HFFc6 (cell line): ENCODE measurements around the gene HEATR5B. TPM values are rescaled to one million over a fixed set of nuclear protein-coding genes. Genes with fewer than 3 reads are reported as not detected.
"Not testable (repeated sequence)": the region's sequence is repeated elsewhere in the genome, so short reads cannot be mapped to it uniquely, and the experiment has no call there.

Experiments used
- DNase-seq: peaks from one replicate; pipeline ENCODE4 v3.0.0-alpha.2; 2018
- H3K27ac Mint-ChIP-seq: 2 replicates; pipeline ENCODE4 v1.8.0; 2020; ENCODE audit warnings: mild to moderate bottlenecking, mixed read lengths
- H3K27me3 Mint-ChIP-seq: 2 replicates; pipeline ENCODE4 v1.8.0; 2021; ENCODE audit warnings: mild to moderate bottlenecking, moderate library complexity, mixed read lengths; ENCODE audit not compliant: insufficient read depth
- H3K36me3 Mint-ChIP-seq: 2 replicates; pipeline ENCODE4 v1.8.0; 2021; ENCODE audit warnings: low read depth, mixed read lengths
- H3K4me1 Mint-ChIP-seq: 2 replicates; pipeline ENCODE4 v1.8.0; 2020; ENCODE audit warnings: low read depth, mixed read lengths
- H3K4me3 Mint-ChIP-seq: 2 replicates; pipeline ENCODE4 v1.8.0; 2020; ENCODE audit warnings: mild to moderate bottlenecking, moderate library complexity, mixed read lengths
- H3K9me3 Mint-ChIP-seq: 2 replicates; pipeline ENCODE4 v1.8.0; 2020; ENCODE audit warnings: mild to moderate bottlenecking, mixed read lengths
- CTCF ChIP-seq: fragments of 200-600 bp; sonication (generic); IDR thresholded peaks from 2 replicates; pipeline ENCODE4 v1.5.0; 2021; ENCODE audit warnings: antibody characterized with exemption, mild to moderate bottlenecking
- total RNA-seq, 6 experiments: library from RNA; stranded (reverse); fragmentation: NEBNext Ultra II Directional; extraction: Animal tissue kit (Norgen Biotek cat#: 25700); gene quantifications; 2 replicates in 1 of 6; 3 replicates in 5 of 6; pipeline ENCODE4 v1.2.3, GENCODE V29; 2021

HEATR5B gene
- total RNA-seq, 6 experiments from 2014 or later = 9.9 to 12.5 (median 12.1) TPM

GRCh38 chr2:37005118-37005868 lies 78.9 kb downstream of the HEATR5B start:
- peak; percentile 57 for TF ChIP-seq CTCF
- no peak for DNase-seq
- no peaks in the 10 kb centered on the region for H3K9me3 Mint-ChIP-seq
- no peak overlapping the region for H3K27ac Mint-ChIP-seq
- peaks cover 13% of the 10 kb centered on the region for H3K4me1 Mint-ChIP-seq
- H3K27me3 Mint-ChIP-seq = no peaks in the 10 kb centered on the region
- H3K4me3 Mint-ChIP-seq = no peak overlapping the region
- H3K36me3 Mint-ChIP-seq = peaks cover 5% of the 10 kb centered on the region; the same call in 1 of the 2 replicates

DNA sequence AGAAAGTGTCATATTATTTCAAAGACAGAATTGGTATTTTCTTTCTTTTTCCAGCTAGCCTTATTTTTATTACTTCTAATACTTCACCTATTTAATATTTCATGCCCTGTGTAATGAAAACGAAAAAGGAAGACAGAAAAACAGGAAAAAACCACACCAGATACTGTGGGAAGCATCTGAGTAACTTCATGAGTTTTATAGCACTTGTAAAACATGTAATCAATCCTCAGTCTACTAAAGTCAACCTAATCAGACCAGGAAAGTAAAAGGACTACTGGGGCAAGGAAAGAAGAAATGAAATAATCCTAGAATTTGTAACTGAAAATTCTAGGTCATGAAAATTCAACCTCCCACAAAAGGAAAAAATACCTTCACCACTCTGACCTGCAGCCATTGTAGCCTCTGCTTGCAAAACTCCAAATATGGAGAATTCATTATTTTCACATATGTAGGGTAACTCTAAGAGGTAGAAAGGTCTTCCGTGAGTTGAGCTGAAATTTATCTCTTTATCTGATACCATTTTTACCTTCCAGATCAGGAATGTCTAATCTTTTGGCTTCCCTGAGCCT lies 83.1 kb downstream of the HEATR5B start:
- DNase-seq = no peak
- Mint-ChIP-seq H3K27ac (peak overlapping the region; percentile 51), H3K4me1 (peaks cover 17% of the 10 kb centered on the region), H3K9me3 (no peaks in the 10 kb centered on the region), H3K27me3 (no peaks in the 10 kb centered on the region), H3K4me3 (no peak overlapping the region), H3K36me3 (peaks cover 12% of the 10 kb centered on the region)
- no peak for TF ChIP-seq CTCF

DNA sequence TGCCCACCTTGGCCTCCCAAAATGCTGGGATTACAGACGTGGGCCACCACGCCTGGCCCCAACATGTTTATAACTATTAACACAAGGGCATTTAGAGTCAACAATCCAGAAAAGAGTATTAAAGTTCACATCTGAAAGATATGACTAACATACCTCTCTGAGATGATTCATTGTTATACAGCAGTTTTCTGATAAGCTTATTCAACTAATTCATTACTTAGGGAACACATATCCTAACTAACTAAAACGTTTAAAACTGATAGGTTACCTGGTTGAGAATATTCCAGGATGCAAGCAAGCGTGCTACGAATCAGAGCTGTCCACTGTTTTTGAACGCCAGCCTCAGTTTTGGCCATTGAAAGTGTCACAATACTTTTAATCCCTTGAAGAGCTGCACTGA lies 83.9 kb downstream of the HEATR5B start:
- peak overlapping the region; percentile 51 for H3K27ac Mint-ChIP-seq
- peak; percentile 9 for DNase-seq
- H3K4me3 Mint-ChIP-seq = no peak overlapping the region
- peaks cover 17% of the 10 kb centered on the region for H3K4me1 Mint-ChIP-seq
- no peaks in the 10 kb centered on the region for H3K9me3 Mint-ChIP-seq
- no peak for TF ChIP-seq CTCF
- H3K36me3 Mint-ChIP-seq = peaks cover 12% of the 10 kb centered on the region
- no peaks in the 10 kb centered on the region for H3K27me3 Mint-ChIP-seq

DNA sequence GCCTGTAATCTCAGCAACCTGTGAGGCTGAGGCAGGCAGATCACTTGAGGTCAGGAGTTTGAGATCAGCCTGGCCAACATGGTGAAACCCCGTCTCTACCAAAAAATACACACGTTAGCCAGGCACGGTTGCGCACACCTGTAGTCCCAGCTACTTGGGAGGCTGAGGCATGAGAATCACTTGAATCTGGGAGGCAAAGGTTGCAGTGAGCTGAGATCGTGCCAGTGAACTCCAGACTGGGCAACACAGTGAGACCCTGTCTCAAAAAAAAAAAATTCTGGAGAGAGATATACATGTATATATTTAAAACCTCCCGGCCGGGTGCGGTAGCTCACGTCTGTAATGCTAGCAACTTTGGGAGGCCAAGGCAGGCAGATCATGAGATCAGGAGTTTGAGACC lies 84.8 kb downstream of the HEATR5B start:
- Mint-ChIP-seq H3K4me1 (peaks cover 20% of the 10 kb centered on the region), H3K36me3 (peaks cover 12% of the 10 kb centered on the region)
- not testable (repeated sequence) for DNase-seq, H3K27me3 Mint-ChIP-seq, H3K27ac Mint-ChIP-seq, H3K9me3 Mint-ChIP-seq, H3K4me3 Mint-ChIP-seq

- peak; percentile 46 for DNase-seq
- Mint-ChIP-seq H3K4me1 (peaks cover 14% of the 10 kb centered on the region), H3K9me3 (no peaks in the 10 kb centered on the region), H3K4me3 (peak overlapping the region; percentile 54), H3K27me3 (peaks cover 3% of the 10 kb centered on the region), H3K36me3 (peaks cover 14% of the 10 kb centered on the region), H3K27ac (peak overlapping the region; percentile 78)
- no peak for TF ChIP-seq CTCF
Measured at GRCh38 chr2:36993841-36994620, 90.1 kb downstream of the HEATR5B start.

DNA sequence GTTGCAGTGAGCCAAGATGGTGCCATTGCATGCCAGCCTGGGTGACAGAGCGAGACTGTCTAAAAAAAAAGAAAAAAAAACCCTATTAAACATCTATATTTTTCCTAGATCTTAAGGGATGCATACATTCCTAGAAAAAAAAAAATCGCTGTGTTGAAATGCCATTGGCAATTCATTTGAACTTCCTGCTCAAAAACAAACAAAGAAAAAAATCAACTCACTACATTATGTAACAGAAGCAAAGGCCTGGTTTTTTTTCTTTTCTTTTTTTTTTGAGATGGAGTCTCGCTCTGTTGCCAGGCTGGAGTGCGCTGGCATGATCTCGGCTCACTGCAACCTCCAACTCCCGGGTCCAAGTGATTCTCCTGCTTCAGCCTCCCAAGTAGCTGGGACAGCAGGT lies 96.2 kb downstream of the HEATR5B start:
- no peak for TF ChIP-seq CTCF
- Mint-ChIP-seq H3K27ac (no peak overlapping the region), H3K4me3 (no peak overlapping the region), H3K9me3 (no peaks in the 10 kb centered on the region), H3K36me3 (peaks cover 5% of the 10 kb centered on the region), H3K4me1 (no peaks in the 10 kb centered on the region; the same call in 1 of the 2 replicates), H3K27me3 (no peaks in the 10 kb centered on the region; the same call in 1 of the 2 replicates)
- no peak for DNase-seq
